GM19467 (cell line): Measurements from ENCODE around the gene CDC42EP2.

Experiments used
- ATAC-seq: cut with Tn5 transposase; IDR thresholded peaks from one replicate; pipeline ENCODE4 v1.9.1; 2021; ENCODE audit warnings: mild to moderate bottlenecking, moderate library complexity; ENCODE audit not compliant: unreplicated experiment

The CDC42EP2 gene

GRCh38 chr11:65355013-65355775, 40.5 kb downstream of the CDC42EP2 start:
- peak; percentile 19 for ATAC-seq

GRCh38 chr11:65355776-65356393, 41.2 kb downstream of the CDC42EP2 start:
- ATAC-seq: no peak

GRCh38 chr11:65356394-65356972, 41.8 kb downstream of the CDC42EP2 start:
- no peak for ATAC-seq

GRCh38 chr11:65357856-65358356, 43.2 kb downstream of the CDC42EP2 start:
- no peak for ATAC-seq

- ATAC-seq: no peak
These were observed 47.8 kb downstream of the CDC42EP2 start for GRCh38 chr11:65362320-65362931.

GRCh38 chr11:65362966-65363365, 48.3 kb downstream of the CDC42EP2 start:
- ATAC-seq: no peak

- ATAC-seq: no peak
These were observed 49.1 kb downstream of the CDC42EP2 start for GRCh38 chr11:65363770-65364169.

GRCh38 chr11:65366340-65366773, 51.7 kb downstream of the CDC42EP2 start:
- no peak for ATAC-seq

GRCh38 chr11:65370659-65371049, 56.0 kb downstream of the CDC42EP2 start:
- ATAC-seq: no peak
